K562 (cell line): ENCODE measurements around the gene AKT1. TPM values are rescaled to one million over a fixed set of nuclear protein-coding genes. Genes with fewer than 3 reads are reported as not detected.

Experiments
- ATAC-seq: fragments of 200-7000 bp; cut with Tn5 transposase; 3 replicates; pipeline ENCODE4 v1.9.1; 2020; ENCODE audit warnings: moderate library complexity
- BruUV-seq: library from RNA; stranded (reverse); fragments of 400-500 nt; replicated peaks from 2 replicates; lab custom pipeline; 2021; lab: Mats Ljungman, UMichigan
- CTCF ChIA-PET: fragments of 300-600 bp; formaldehyde crosslinking; extraction: SDS; loops from one replicate; lab custom pipeline; 2021; ENCODE audit warnings: low intra/inter-chr PET ratio; lab: Yijun Ruan, JAX
- POLR2A ChIA-PET: fragments of 300-600, 350-650 bp; sonication (Branson Sonifier 250); formaldehyde crosslinking; extraction: SDS; loops from one replicate; lab custom pipeline; 2021; ENCODE audit warnings: antibody characterized with exemption, inconsistent platforms; lab: Yijun Ruan, JAX
- DNase-seq, 4 experiments: peaks; one replicate each; pipeline versions ENCODE4 v3.0.0 to v3.0.0-alpha.2; 2011 to 2018; ENCODE audit warnings: low spot score in 3 of 4, mixed read lengths in 3 of 4; ENCODE audit errors: extremely low read depth in 1 of 4
- FAIRE-seq: peaks from 2 replicates; lab custom pipeline; 2011; peaks lifted over from hg19 to GRCh38; lab: Jason Lieb, UNC
- H2AFZ ChIP-seq: 2 replicates; pipeline ENCODE4 v1.6.0; 2011; ENCODE audit warnings: low read depth, low read length, control low read depth, inconsistent platforms
- H3K27ac ChIP-seq: fragments of 200-600 bp; 3 replicates; pipeline ENCODE4 v1.8.0; 2011; ENCODE audit warnings: low read depth, mild to moderate bottlenecking, control low read depth, inconsistent platforms, low read length, moderate library complexity, mixed read lengths; ENCODE audit errors: extremely low read depth
- H3K27me3 ChIP-seq, 2 experiments: fragments of 300-600 bp in 1 of 2; 2 replicates in 1 of 2; 3 replicates in 1 of 2; pipeline versions ENCODE4 v1.6.0 to v1.8.0; 2011; ENCODE audit warnings: inconsistent platforms in 2 of 2, low read length in 2 of 2, mild to moderate bottlenecking in 1 of 2, mixed read lengths in 1 of 2, moderate library complexity in 1 of 2; ENCODE audit not compliant: control insufficient read depth in 2 of 2, insufficient read depth in 2 of 2
- H3K36me3 ChIP-seq: fragments of 300-600 bp; 3 replicates; pipeline ENCODE4 v1.8.0; 2011; ENCODE audit warnings: mild to moderate bottlenecking, low read length, inconsistent platforms; ENCODE audit not compliant: control insufficient read depth, insufficient read depth
- H3K4me1 ChIP-seq, 2 experiments: fragments of 200-600 bp in 1 of 2; replicated peaks in 1 of 2; 2 replicates in 1 of 2; 3 replicates in 1 of 2; pipeline versions ENCODE4 v1.5.1 to v1.8.0; 2011; ENCODE audit warnings: inconsistent platforms in 2 of 2, low read length in 2 of 2, mild to moderate bottlenecking in 1 of 2, mixed read lengths in 1 of 2, moderate library complexity in 1 of 2; ENCODE audit not compliant: control insufficient read depth in 2 of 2, insufficient read depth in 2 of 2
- H3K4me2 ChIP-seq: 2 replicates; pipeline ENCODE4 v1.6.1; 2011; ENCODE audit warnings: low read length, control low read depth, inconsistent platforms, mixed read lengths; ENCODE audit not compliant: insufficient read depth
- H3K4me3 ChIP-seq: fragments of 200-600 bp; sonication (generic), shearing (Covaris generic); 2 replicates; pipeline ENCODE4 v1.5.1; 2016; ENCODE audit warnings: control low read depth, inconsistent platforms
- H3K79me2 ChIP-seq: fragments of 200-600 bp; 3 replicates; pipeline ENCODE4 v1.8.0; 2011; ENCODE audit warnings: low read length, inconsistent platforms; ENCODE audit not compliant: control insufficient read depth, insufficient read depth
- H3K9ac ChIP-seq, 2 experiments: 2 replicates each; pipeline versions ENCODE4 v1.6.0 to v1.6.1; 2011; ENCODE audit warnings: low read depth in 2 of 2, low read length in 2 of 2, control low read depth in 1 of 2, inconsistent platforms in 1 of 2, mild to moderate bottlenecking in 1 of 2, mixed read lengths in 1 of 2; ENCODE audit not compliant: insufficient read depth in 1 of 2
- H3K9me1 ChIP-seq: one replicate; pipeline ENCODE4 v1.6.0; 2011; ENCODE audit warnings: inconsistent platforms, mild to moderate bottlenecking, low read length, moderate library complexity; ENCODE audit not compliant: control insufficient read depth, insufficient read depth
- H3K9me3 ChIP-seq: replicated peaks from 2 replicates; pipeline ENCODE4 v1.5.1; 2011; ENCODE audit warnings: low read depth, low read length, inconsistent platforms; ENCODE audit not compliant: control insufficient read depth, insufficient read depth
- H4K20me1 ChIP-seq: replicated peaks from 2 replicates; pipeline ENCODE4 v1.6.1; 2011; ENCODE audit warnings: low read length, inconsistent platforms, mixed read lengths; ENCODE audit not compliant: control insufficient read depth, insufficient read depth
- CTBP1 ChIP-seq: fragments of 450-650 bp; IDR thresholded peaks from 2 replicates; pipeline ENCODE4 v1.6.1; 2016; ENCODE audit warnings: borderline replicate concordance
- FIP1L1 ChIP-seq: fragments of 200-400 bp; formaldehyde crosslinking; IDR thresholded peaks from 2 replicates; pipeline ENCODE4 v1.6.1; 2018; ENCODE audit warnings: mild to moderate bottlenecking, low read depth, low read length; ENCODE audit not compliant: poor library complexity, severe bottlenecking
- MAZ ChIP-seq, 2 experiments: fragments of 450-650 bp in 1 of 2; sonication (generic) in 1 of 2; formaldehyde crosslinking; IDR thresholded peaks in 1 of 2; conservative IDR thresholded peaks in 1 of 2; 2 replicates each; pipeline versions ENCODE4 v1.4.0 to v1.5.0; 2020; ENCODE audit warnings: mild to moderate bottlenecking in 1 of 2, missing genetic modification reagents in 1 of 2
- NRF1 ChIP-seq, 2 experiments: fragments of 450-650 bp; IDR thresholded peaks in 1 of 2; conservative IDR thresholded peaks in 1 of 2; 2 replicates each; pipeline ENCODE4 v1.6.1; 2014; ENCODE audit warnings: mild to moderate bottlenecking in 2 of 2
- RAD21 ChIP-seq, 2 experiments: fragments of 250-450 bp in 1 of 2; fragments of 450-650 bp in 1 of 2; sonication (Bioruptor Pico) in 1 of 2; formaldehyde crosslinking in 1 of 2; IDR thresholded peaks in 1 of 2; conservative IDR thresholded peaks in 1 of 2; 2 replicates each; pipeline versions ENCODE4 v1.4.0 to v1.8.0; 2020 to 2022; ENCODE audit warnings: mild to moderate bottlenecking in 2 of 2, moderate library complexity in 1 of 2
- RB1 ChIP-seq: fragments of 450-650 bp; IDR thresholded peaks from 2 replicates; pipeline ENCODE4 v1.6.1; 2017; ENCODE audit warnings: low read depth, mild to moderate bottlenecking
- SIN3B ChIP-seq: fragments of 450-650 bp; IDR thresholded peaks from 2 replicates; pipeline ENCODE4 v1.6.1; 2017; ENCODE audit warnings: low read depth, mild to moderate bottlenecking, moderate library complexity
- YY1 ChIP-seq, 3 experiments: IDR thresholded peaks; 2 replicates each; pipeline ENCODE4 v1.6.1; 2011; ENCODE audit warnings: low read length in 2 of 3, mild to moderate bottlenecking in 2 of 3, moderate library complexity in 2 of 3, borderline replicate concordance in 1 of 3, control low read depth in 1 of 3, low read depth in 1 of 3; ENCODE audit not compliant: insufficient read depth in 3 of 3, insufficient replicate concordance in 2 of 3, control insufficient read depth in 1 of 3, insufficient read length in 1 of 3; ENCODE audit errors: extremely low read depth in 1 of 3
- WGBS: fragments of 100-300 bp; shearing (Covaris generic); methylation state at CpG from one replicate; pipeline ENCODE4 v1.1.6; 2016; ENCODE audit warnings: low coverage, mixed read lengths; ENCODE audit not compliant: insufficient coverage; ENCODE audit errors: missing lambda C conversion rate; 5-methylcytosine and 5-hydroxymethylcytosine counted together
- in situ Hi-C: fragments of 300-500 bp; cut with MboI; formaldehyde crosslinking; loops from 4 replicates; pipeline ENCODE4 v1.15.0; 2018; ENCODE audit warnings: inconsistent platforms, mixed read lengths
- intact Hi-C: fragments of 100-400 bp; cut with micrococcal nuclease; formaldehyde crosslinking; loops from 2 replicates; pipeline ENCODE4 v1.14.2; 2022
- polyA plus RNA-seq, 8 experiments: library from polyadenylated mRNA; depleted of rRNA in 4 of 8; stranded (reverse) in 5 of 8; unstranded in 3 of 8; fragments of >200 nt; fragmentation: Nextera tagmentation in 2 of 8; fragmentation: Illumina TruSeq in 1 of 8; extraction: Ambion mirVana in 2 of 8; extraction: Trizol in 1 of 8; gene quantifications; 2 replicates each; pipeline versions ENCODE4 v1.2.1 to v1.2.3, GENCODE V29; 2011 to 2014; ENCODE audit warnings: inconsistent platforms in 1 of 8, missing spikeins in 1 of 8
- total RNA-seq, 7 experiments: library from RNA; depleted of rRNA in 6 of 7; stranded (reverse); fragments of >200 nt in 6 of 7; fragmentation: Illumina TruSeq in 2 of 7; extraction: Trizol in 2 of 7; gene quantifications; 2 replicates each; pipeline versions ENCODE4 v1.2.1 to v1.2.3, GENCODE V29; 2011 to 2021; ENCODE audit warnings: low replicate concordance in 1 of 7
- TF ChIP-seq, protein P1 (sequence below): fragments of 200-800 bp; sonication (Bioruptor generic); IDR thresholded peaks from 2 replicates; pipeline ENCODE4 v1.6.1; 2017; ENCODE audit warnings: missing genetic modification characterization, missing compliant biosample characterization
- TF ChIP-seq, protein P2 (sequence below), 3 experiments: IDR thresholded peaks in 2 of 3; conservative IDR thresholded peaks in 1 of 3; 2 replicates each; pipeline ENCODE4 v1.5.1; 2011 to 2012; ENCODE audit warnings: low read length in 3 of 3, mild to moderate bottlenecking in 3 of 3, control low read depth in 2 of 3, improper control_type of control experiment in 1 of 3, inconsistent platforms in 1 of 3, low read depth in 1 of 3, mixed read lengths in 1 of 3, moderate library complexity in 1 of 3; ENCODE audit not compliant: insufficient read depth in 2 of 3
- TF ChIP-seq, protein P3 (sequence below), 2 experiments: IDR thresholded peaks; 2 replicates each; pipeline ENCODE4 v1.6.1; 2011; ENCODE audit warnings: borderline replicate concordance in 1 of 2, control low read depth in 1 of 2, low read depth in 1 of 2, low read length in 1 of 2, mild to moderate bottlenecking in 1 of 2, mixed read lengths in 1 of 2, moderate library complexity in 1 of 2; ENCODE audit not compliant: insufficient read depth in 1 of 2, insufficient read length in 1 of 2, poor library complexity in 1 of 2, severe bottlenecking in 1 of 2; ENCODE audit errors: extremely low read depth in 1 of 2

The AKT1 gene
- total and polyA plus RNA-seq, 9 of the 15 experiments (the other 6 are each of a cell fraction or from before 2014, with no cell fraction given) = 0.49 to 132 (median 75.1) TPM

DNA sequence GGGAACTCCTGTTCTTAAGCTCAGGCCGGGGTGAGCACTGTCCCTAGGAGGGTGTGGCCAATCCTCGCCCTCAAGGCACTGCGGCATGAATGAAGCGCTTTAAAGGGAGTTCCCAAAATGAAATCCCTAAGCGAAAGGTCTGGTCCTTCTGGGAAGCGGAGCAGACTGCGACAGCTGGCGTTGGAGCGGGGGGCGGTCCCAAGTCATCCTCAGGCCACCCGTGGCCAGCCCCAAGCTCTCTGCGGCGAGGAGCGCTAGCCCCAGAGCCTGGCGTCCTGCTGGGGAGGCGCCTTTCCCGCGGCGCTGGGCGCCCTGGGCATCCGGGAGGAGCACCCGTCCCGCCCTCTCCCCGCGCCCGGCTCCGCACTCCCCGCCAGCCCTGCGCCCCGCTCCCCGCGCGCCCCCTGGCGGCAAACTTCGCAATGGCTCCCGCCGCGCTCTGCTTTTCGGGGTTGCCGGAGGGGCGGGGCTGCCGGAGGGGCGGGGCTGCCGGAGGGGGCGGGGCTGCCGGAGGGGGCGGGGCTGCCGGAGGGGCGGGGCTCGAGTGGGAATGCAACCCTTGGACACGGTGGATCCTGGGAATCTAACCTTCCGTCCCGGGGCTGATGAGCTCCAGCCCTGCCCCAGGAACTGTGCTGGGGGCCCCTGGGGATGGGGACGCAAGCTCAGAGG, 30.8 kb upstream of the AKT1 start:
- CTCF ChIA-PET = interaction anchor here (0.7 to 1.8 kb wide), 3 partner anchors 26 to 478 kb away, joined by 3 to 13 read pairs (median 3); no protein-coding TSS in a partner anchor
- peak overlapping the region in 1 of 2 experiments; percentile 89; a peak in 3 of 4 replicates for H3K9ac ChIP-seq
- TF ChIP-seq RB1 = peak; percentile 75; the same call in 1 of the 2 replicates
- no peak for TF ChIP-seq FIP1L1
- TF ChIP-seq MAZ (CRISPR knock-in tag; conservative IDR thresholded peaks at IDR 0.05 in 1 of 2, IDR thresholded peaks at IDR 0.05 in 1 of 2) = peak; percentile 70 to 84; a peak in 3 of 4 replicates
- peak; percentile 54 to 62 for TF ChIP-seq RAD21 (CRISPR knock-in tag; conservative IDR thresholded peaks at IDR 0.05 in 1 of 2, IDR thresholded peaks at IDR 0.05 in 1 of 2)
- TF ChIP-seq, protein P1, sequence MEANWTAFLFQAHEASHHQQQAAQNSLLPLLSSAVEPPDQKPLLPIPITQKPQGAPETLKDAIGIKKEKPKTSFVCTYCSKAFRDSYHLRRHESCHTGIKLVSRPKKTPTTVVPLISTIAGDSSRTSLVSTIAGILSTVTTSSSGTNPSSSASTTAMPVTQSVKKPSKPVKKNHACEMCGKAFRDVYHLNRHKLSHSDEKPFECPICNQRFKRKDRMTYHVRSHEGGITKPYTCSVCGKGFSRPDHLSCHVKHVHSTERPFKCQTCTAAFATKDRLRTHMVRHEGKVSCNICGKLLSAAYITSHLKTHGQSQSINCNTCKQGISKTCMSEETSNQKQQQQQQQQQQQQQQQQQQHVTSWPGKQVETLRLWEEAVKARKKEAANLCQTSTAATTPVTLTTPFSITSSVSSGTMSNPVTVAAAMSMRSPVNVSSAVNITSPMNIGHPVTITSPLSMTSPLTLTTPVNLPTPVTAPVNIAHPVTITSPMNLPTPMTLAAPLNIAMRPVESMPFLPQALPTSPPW (CRISPR knock-in tag) = peak; percentile 86
- peak in 1 of 2 experiments; percentile 13; a peak in 1 of 4 replicates for TF ChIP-seq NRF1 (conservative IDR thresholded peaks at IDR 0.05 in 1 of 2, IDR thresholded peaks at IDR 0.05 in 1 of 2)
- TF ChIP-seq, protein P2, sequence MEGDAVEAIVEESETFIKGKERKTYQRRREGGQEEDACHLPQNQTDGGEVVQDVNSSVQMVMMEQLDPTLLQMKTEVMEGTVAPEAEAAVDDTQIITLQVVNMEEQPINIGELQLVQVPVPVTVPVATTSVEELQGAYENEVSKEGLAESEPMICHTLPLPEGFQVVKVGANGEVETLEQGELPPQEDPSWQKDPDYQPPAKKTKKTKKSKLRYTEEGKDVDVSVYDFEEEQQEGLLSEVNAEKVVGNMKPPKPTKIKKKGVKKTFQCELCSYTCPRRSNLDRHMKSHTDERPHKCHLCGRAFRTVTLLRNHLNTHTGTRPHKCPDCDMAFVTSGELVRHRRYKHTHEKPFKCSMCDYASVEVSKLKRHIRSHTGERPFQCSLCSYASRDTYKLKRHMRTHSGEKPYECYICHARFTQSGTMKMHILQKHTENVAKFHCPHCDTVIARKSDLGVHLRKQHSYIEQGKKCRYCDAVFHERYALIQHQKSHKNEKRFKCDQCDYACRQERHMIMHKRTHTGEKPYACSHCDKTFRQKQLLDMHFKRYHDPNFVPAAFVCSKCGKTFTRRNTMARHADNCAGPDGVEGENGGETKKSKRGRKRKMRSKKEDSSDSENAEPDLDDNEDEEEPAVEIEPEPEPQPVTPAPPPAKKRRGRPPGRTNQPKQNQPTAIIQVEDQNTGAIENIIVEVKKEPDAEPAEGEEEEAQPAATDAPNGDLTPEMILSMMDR (IDR thresholded peaks at IDR 0.05 in 2 of 3, conservative IDR thresholded peaks at IDR 0.05 in 1 of 3; ENCODE audit: insufficient read depth in 2 of 3, low read depth in 1 of 3, low read length in 3 of 3) = peak in 2 of 3 experiments; percentile 66 to 85; a peak in 4 of 6 replicates
- TF ChIP-seq YY1 (IDR thresholded peaks at IDR 0.05; ENCODE audit: borderline replicate concordance in 1 of 3, control insufficient read depth in 1 of 3, extremely low read depth in 1 of 3, insufficient read depth in 3 of 3, insufficient read length in 1 of 3, insufficient replicate concordance in 2 of 3, low read depth in 1 of 3, low read length in 2 of 3) = peak in 1 of 3 experiments; percentile 27
- peak; percentile 42; the same call in 1 of the 2 replicates for TF ChIP-seq CTBP1
- TF ChIP-seq, protein P3, sequence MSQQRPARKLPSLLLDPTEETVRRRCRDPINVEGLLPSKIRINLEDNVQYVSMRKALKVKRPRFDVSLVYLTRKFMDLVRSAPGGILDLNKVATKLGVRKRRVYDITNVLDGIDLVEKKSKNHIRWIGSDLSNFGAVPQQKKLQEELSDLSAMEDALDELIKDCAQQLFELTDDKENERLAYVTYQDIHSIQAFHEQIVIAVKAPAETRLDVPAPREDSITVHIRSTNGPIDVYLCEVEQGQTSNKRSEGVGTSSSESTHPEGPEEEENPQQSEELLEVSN (IDR thresholded peaks at IDR 0.05; ENCODE audit: borderline replicate concordance in 1 of 2, extremely low read depth in 1 of 2, insufficient read depth in 1 of 2, insufficient read length in 1 of 2, low read depth in 1 of 2, low read length in 1 of 2, poor library complexity in 1 of 2, severe bottlenecking in 1 of 2) = peak in 1 of 2 experiments; percentile 32
- 0 out of 2 replicates have a peak, but pooled peaks have one; percentile 23 for TF ChIP-seq SIN3B

More for the DNA sequence above, 30.8 kb upstream of the AKT1 start:
- Histone ChIP-seq H3K4me3 (peak overlapping the region; percentile 48), H3K9me3 (no peaks in the 10 kb centered on the region), H3K79me2 (no peaks in the 10 kb centered on the region), H3K4me2 (peak overlapping the region; percentile 77), H3K4me1 (peaks cover 6 to 36% of the 10 kb centered on the region in 2 experiments; a peak in 3 of 5 replicates), H3K9me1 (no peaks in the 10 kb centered on the region), H3K36me3 (no peaks in the 10 kb centered on the region), H3K27ac (no peak overlapping the region), H4K20me1 (no peaks in the 10 kb centered on the region; the same call in 1 of the 2 replicates), H2AFZ (peak overlapping the region; percentile 75), H3K27me3 (no peaks in the 10 kb centered on the region)
- DNase-seq (peak; percentile 83 to 87 (median 84)), ATAC-seq (peak; percentile 90), FAIRE-seq (no peak)
- in situ Hi-C loops = no loop called here
- POLR2A ChIA-PET = interaction anchor here (1.1 kb wide), 1 partner anchor 74 kb away, joined by 7 read pairs; the partner anchor contains the start of gene SIVA1
- 0% methylated on average over 1 of the region's 54 CpGs for WGBS
- intact Hi-C loops = loop anchor here (1.0 to 5.0 kb wide), 2 partner anchors 58 to 74 kb away; partner anchors contain the start of gene SIVA1
- no TSS peak for BruUV-seq
